AG10803 (cell line): ENCODE measurements around the gene CDK9.
"Not testable (repeated sequence)": the region's sequence is repeated elsewhere in the genome, so short reads cannot be mapped to it uniquely, and the experiment has no call there.

Experiments
- DNase-seq: peaks from one replicate; pipeline ENCODE4 v3.0.0; 2010; ENCODE audit warnings: low read depth
- H3K4me3 ChIP-seq: 2 replicates; pipeline ENCODE4 v1.5.1; 2011; ENCODE audit warnings: mild to moderate bottlenecking, low read length, control low read depth
- CTCF ChIP-seq: conservative IDR thresholded peaks from 2 replicates; pipeline ENCODE4 v1.5.1; 2011; ENCODE audit warnings: mild to moderate bottlenecking, low read length, control low read depth, inconsistent platforms

The CDK9 gene

GRCh38 chr9:127755061-127756060 is 30.5 kb upstream of the CDK9 start:
- no peak for DNase-seq
- no peak for TF ChIP-seq CTCF
- H3K4me3 ChIP-seq: no peak overlapping the region

- TF ChIP-seq CTCF: no peak
- no peak for DNase-seq
- H3K4me3 ChIP-seq: no peak overlapping the region
Measured at GRCh38 chr9:127756233-127756632, 29.6 kb upstream of the CDK9 start.

- H3K4me3 ChIP-seq, DNase-seq: not testable (repeated sequence)
Measured at GRCh38 chr9:127756776-127757175, 29.1 kb upstream of the CDK9 start.

- TF ChIP-seq CTCF: no peak
- DNase-seq: no peak
- no peak overlapping the region for H3K4me3 ChIP-seq
Measured at GRCh38 chr9:127758843-127759242, 27.0 kb upstream of the CDK9 start.

GRCh38 chr9:127761061-127761460 is 24.8 kb upstream of the CDK9 start:
- H3K4me3 ChIP-seq: no peak overlapping the region
- TF ChIP-seq CTCF: no peak
- DNase-seq: no peak

GRCh38 chr9:127761491-127761956 is 24.3 kb upstream of the CDK9 start:
- no peak for TF ChIP-seq CTCF
- H3K4me3 ChIP-seq: no peak overlapping the region
- no peak for DNase-seq

GRCh38 chr9:127762111-127762676 is 23.6 kb upstream of the CDK9 start:
- no peak for TF ChIP-seq CTCF
- no peak overlapping the region for H3K4me3 ChIP-seq
- no peak for DNase-seq
